Inferior parietal cortex (tissue), 1 donor: ENCODE results near the gene ATP12A.

Source experiments
- DNase-seq: peaks from one replicate; pipeline ENCODE4 v3.0.0-alpha.2; 2016; ENCODE audit errors: extremely low spot score

Gene ATP12A

GRCh38 chr13:24680258-24680920, at the start of gene ATP12A:
TSS of gene ATP12A (plus strand) at chr13:24680408. CDS start at chr13:24680744, 336 bp downstream.
- DNase-seq: no peak

GRCh38 chr13:24630851-24631620, 49.2 kb upstream of the ATP12A start:
- no peak for DNase-seq

GRCh38 chr13:24631922-24632321, 48.3 kb upstream of the ATP12A start:
- DNase-seq: no peak

GRCh38 chr13:24632382-24633121, 47.7 kb upstream of the ATP12A start:
- DNase-seq: no peak

GRCh38 chr13:24636776-24637175, 43.4 kb upstream of the ATP12A start:
- no peak for DNase-seq

- DNase-seq: no peak
Measured at GRCh38 chr13:24638096-24638495, 42.1 kb upstream of the ATP12A start.

- DNase-seq: no peak
Measured at GRCh38 chr13:24640752-24641151, 39.5 kb upstream of the ATP12A start.

GRCh38 chr13:24642219-24642618, 38.0 kb upstream of the ATP12A start:
- no peak for DNase-seq

- DNase-seq: no peak
Measured at GRCh38 chr13:24644036-24644435, 36.2 kb upstream of the ATP12A start.

GRCh38 chr13:24648271-24648670, 31.9 kb upstream of the ATP12A start:
- DNase-seq: no peak

- no peak for DNase-seq
Measured at GRCh38 chr13:24648983-24649687, 31.1 kb upstream of the ATP12A start.

- no peak for DNase-seq
Measured at GRCh38 chr13:24649688-24650043, 30.5 kb upstream of the ATP12A start.

- no peak for DNase-seq
Measured at GRCh38 chr13:24650161-24650560, 30.0 kb upstream of the ATP12A start.

GRCh38 chr13:24651718-24652345, 28.4 kb upstream of the ATP12A start:
- DNase-seq: no peak

GRCh38 chr13:24652359-24652758, 27.8 kb upstream of the ATP12A start:
- DNase-seq: no peak

GRCh38 chr13:24654741-24655140, 25.5 kb upstream of the ATP12A start:
- DNase-seq: no peak

- DNase-seq: no peak
Measured at GRCh38 chr13:24659239-24659638, 21.0 kb upstream of the ATP12A start.

GRCh38 chr13:24660023-24660741, 20.0 kb upstream of the ATP12A start:
- DNase-seq: no peak

- DNase-seq: no peak
Measured at GRCh38 chr13:24661713-24662112, 18.5 kb upstream of the ATP12A start.

- no peak for DNase-seq
Measured at GRCh38 chr13:24662195-24663088, 17.8 kb upstream of the ATP12A start.
